Urothelium cell line (cell line): ENCODE measurements around the gene FEZ2.

Source experiments
- DNase-seq: peaks from one replicate; pipeline ENCODE4 v3.0.0; 2011; ENCODE audit warnings: low spot score, mixed read lengths
- FAIRE-seq: peaks from 2 replicates; lab custom pipeline; 2011; peaks lifted over from hg19 to GRCh38; lab: Jason Lieb, UNC

Gene FEZ2

GRCh38 chr2:36587556-36587955 lies 10.4 kb downstream of the FEZ2 start:
- no peak for DNase-seq
- FAIRE-seq: no peak

GRCh38 chr2:36587101-36587500 lies 10.9 kb downstream of the FEZ2 start:
- DNase-seq: no peak
- FAIRE-seq: no peak

- DNase-seq: no peak
- no peak for FAIRE-seq
These were observed 11.3 kb downstream of the FEZ2 start for GRCh38 chr2:36586672-36587071.

GRCh38 chr2:36584148-36584794 lies 13.7 kb downstream of the FEZ2 start:
- FAIRE-seq (no peak), DNase-seq (no peak)

- FAIRE-seq (no peak), DNase-seq (no peak)
These were observed 15.0 kb downstream of the FEZ2 start for GRCh38 chr2:36582951-36583350.

GRCh38 chr2:36582538-36582937 lies 15.4 kb downstream of the FEZ2 start:
- no peak for FAIRE-seq
- no peak for DNase-seq

GRCh38 chr2:36579297-36579664 lies 18.7 kb downstream of the FEZ2 start:
- FAIRE-seq: no peak
- DNase-seq: no peak

GRCh38 chr2:36578343-36579296 lies 19.3 kb downstream of the FEZ2 start:
- FAIRE-seq (no peak), DNase-seq (no peak)

GRCh38 chr2:36577884-36578283 lies 20.1 kb downstream of the FEZ2 start:
- DNase-seq (no peak), FAIRE-seq (no peak)

- DNase-seq: no peak
- FAIRE-seq: no peak
These were observed 23.4 kb downstream of the FEZ2 start for GRCh38 chr2:36574560-36574959.

GRCh38 chr2:36573165-36573564 lies 24.8 kb downstream of the FEZ2 start:
- DNase-seq (no peak), FAIRE-seq (no peak)

- no peak for DNase-seq
- FAIRE-seq: no peak
These were observed 25.3 kb downstream of the FEZ2 start for GRCh38 chr2:36572719-36573059.

GRCh38 chr2:36572054-36572718 lies 25.8 kb downstream of the FEZ2 start:
- no peak for FAIRE-seq
- no peak for DNase-seq

- DNase-seq (no peak), FAIRE-seq (no peak)
These were observed 27.6 kb downstream of the FEZ2 start for GRCh38 chr2:36570416-36570815.

- DNase-seq (no peak), FAIRE-seq (no peak)
These were observed 28.6 kb downstream of the FEZ2 start for GRCh38 chr2:36569267-36569856.

GRCh38 chr2:36568516-36569246 lies 29.3 kb downstream of the FEZ2 start:
- DNase-seq: peak; percentile 19
- peak; percentile 73 for FAIRE-seq

GRCh38 chr2:36567711-36568408 lies 30.1 kb downstream of the FEZ2 start:
- no peak for FAIRE-seq
- no peak for DNase-seq

GRCh38 chr2:36566887-36567286 lies 31.1 kb downstream of the FEZ2 start:
- FAIRE-seq (no peak), DNase-seq (no peak)

- DNase-seq (no peak), FAIRE-seq (no peak)
These were observed 32.3 kb downstream of the FEZ2 start for GRCh38 chr2:36565712-36566111.

GRCh38 chr2:36564377-36564930 lies 33.5 kb downstream of the FEZ2 start:
- FAIRE-seq (no peak), DNase-seq (no peak)
